Adrenal gland (tissue), 12 donors: ENCODE measurements around the gene MBLAC1. TPM values are rescaled to one million over a fixed set of nuclear protein-coding genes. Genes with fewer than 3 reads are reported as not detected.
A peak's percentile ranks its signal among the peaks of the same experiment; 100 is the strongest.

ENCODE experiments used
- DNase-seq, 7 donors: peaks; one replicate each; pipeline ENCODE4 v3.0.0-alpha.2; 2019 to 2020
- H3K27ac ChIP-seq, 5 donors: fragments of 200-600 bp; sonication (generic) in 4 of 5; 1 replicate in 3 of 5; 2 replicates in 2 of 5; pipeline versions ENCODE4 v1.5.1 to v1.8.0; 2016 to 2020; ENCODE audit warnings: mild to moderate bottlenecking in 1 of 5
- H3K27me3 ChIP-seq: fragments of 200-600 bp; 2 replicates; pipeline ENCODE4 v1.8.0; 2021
- H3K36me3 ChIP-seq, 2 donors: fragments of 200-600 bp; replicated peaks in 1 of 2; 1 replicate in 1 of 2; 2 replicates in 1 of 2; pipeline versions ENCODE4 v1.5.1 to v1.8.0; 2018 to 2022
- H3K4me1 ChIP-seq, 2 donors: fragments of 200-600 bp; replicated peaks in 1 of 2; 1 replicate in 1 of 2; 2 replicates in 1 of 2; pipeline versions ENCODE4 v1.5.1 to v1.8.0; 2018 to 2021
- H3K4me3 ChIP-seq, 4 donors: fragments of 200-600 bp; sonication (generic) in 3 of 4; one replicate each; pipeline ENCODE4 v1.5.1; 2016 to 2018
- H3K9me3 ChIP-seq, 3 donors: fragments of 200-600 bp; sonication (generic) in 1 of 3; replicated peaks in 1 of 3; 1 replicate in 2 of 3; 2 replicates in 1 of 3; pipeline versions ENCODE4 v1.5.1 to v1.8.0; 2016 to 2021
- POLR2A ChIP-seq, 2 donors: fragments of 450-650 bp; IDR thresholded peaks; one replicate each; pipeline ENCODE4 v1.6.1; 2017; ENCODE audit warnings: antibody characterized with exemption in 2 of 2, mild to moderate bottlenecking in 2 of 2, moderate library complexity in 1 of 2
- WGBS, 4 donors: extraction: QIAGEN DNeasy Blood & Tissue Kit in 2 of 4; methylation state at CpG; one replicate each; pipeline versions ENCODE4 v1.1.5 to v1.1.7; 2013 to 2017; 5-methylcytosine and 5-hydroxymethylcytosine counted together
- intact Hi-C, 2 donors: fragments of 100-400 bp; cut with DNase I; formaldehyde crosslinking; loops; one replicate each; pipeline versions ENCODE4 v1.14.1 to v1.15.0; 2022 to 2023
- polyA plus RNA-seq, 3 donors: library from polyadenylated mRNA; stranded (reverse); fragments of 200-250 nt in 2 of 3; fragments of 350-450 nt in 1 of 3; fragmentation: Illumina TruSeq in 1 of 3; extraction: RNeasy Lipid Tissue Mini Kit (QIAGEN cat#74804) in 1 of 3; gene quantifications; one replicate each; pipeline ENCODE4 v1.2.3, GENCODE V29; 2013 to 2014
- total RNA-seq, 9 donors: library from RNA; depleted of rRNA in 4 of 9; stranded (reverse); fragments of >200 nt in 4 of 9; fragments of 120-200 nt in 1 of 9; fragmentation: NEBNext Ultra II Directional in 1 of 9; extraction: Animal tissue kit (Norgen Biotek cat#: 25700) in 1 of 9; gene quantifications; one replicate each; pipeline versions ENCODE4 v1.1.0 to v1.2.4, GENCODE V29; 2013 to 2023
- TF ChIP-seq, protein P1 (sequence below), 6 experiments: fragments of 450-650 bp in 4 of 6; fragments of 200-600 bp in 2 of 6; sonication (generic) in 1 of 6; IDR thresholded peaks; 1 replicate in 5 of 6; 2 replicates in 1 of 6; pipeline versions ENCODE4 v1.5.1 to v1.8.0; 2016 to 2021; ENCODE audit warnings: antibody characterized with exemption in 6 of 6, mild to moderate bottlenecking in 2 of 6, moderate library complexity in 1 of 6
- donor health status: healthy with polysubstance abuse.
- donor health status: Bipolar disorder and iron deficiency.
- donor health status: DM: yes; HTN: yes; CAD: no.
- donor health status: DM: no; HTN: no; CAD: no.
- donor health status: DM: no; HTN: no; CAD: no.
- donor health status: DM: yes; HTN: yes; CAD: no.

The MBLAC1 gene
- total and polyA plus RNA-seq, 12 donors: 0.38 to 7.0 (median 3.4) TPM

GRCh38 chr7:100115026-100115425, 11.7 kb upstream of the MBLAC1 start:
- Histone ChIP-seq H3K36me3 (peaks cover 0 to 37% of the 10 kb centered on the region in 2 donors), H3K4me3 (no peak overlapping the region), H3K4me1 (peaks cover 7% of the 10 kb centered on the region in 2 donors), H3K9me3 (no peaks in the 10 kb centered on the region), H3K27me3 (no peaks in the 10 kb centered on the region), H3K27ac (no peak overlapping the region)
- TF ChIP-seq, protein P1, sequence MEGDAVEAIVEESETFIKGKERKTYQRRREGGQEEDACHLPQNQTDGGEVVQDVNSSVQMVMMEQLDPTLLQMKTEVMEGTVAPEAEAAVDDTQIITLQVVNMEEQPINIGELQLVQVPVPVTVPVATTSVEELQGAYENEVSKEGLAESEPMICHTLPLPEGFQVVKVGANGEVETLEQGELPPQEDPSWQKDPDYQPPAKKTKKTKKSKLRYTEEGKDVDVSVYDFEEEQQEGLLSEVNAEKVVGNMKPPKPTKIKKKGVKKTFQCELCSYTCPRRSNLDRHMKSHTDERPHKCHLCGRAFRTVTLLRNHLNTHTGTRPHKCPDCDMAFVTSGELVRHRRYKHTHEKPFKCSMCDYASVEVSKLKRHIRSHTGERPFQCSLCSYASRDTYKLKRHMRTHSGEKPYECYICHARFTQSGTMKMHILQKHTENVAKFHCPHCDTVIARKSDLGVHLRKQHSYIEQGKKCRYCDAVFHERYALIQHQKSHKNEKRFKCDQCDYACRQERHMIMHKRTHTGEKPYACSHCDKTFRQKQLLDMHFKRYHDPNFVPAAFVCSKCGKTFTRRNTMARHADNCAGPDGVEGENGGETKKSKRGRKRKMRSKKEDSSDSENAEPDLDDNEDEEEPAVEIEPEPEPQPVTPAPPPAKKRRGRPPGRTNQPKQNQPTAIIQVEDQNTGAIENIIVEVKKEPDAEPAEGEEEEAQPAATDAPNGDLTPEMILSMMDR (IDR thresholded peaks at IDR 0.05): no peak
- TF ChIP-seq POLR2A (IDR thresholded peaks at IDR 0.05): no peak
- no peak for DNase-seq
- WGBS, 4 donors: 90 to 96% (median 92%) methylated on average over 7 of the region's 7 CpGs
- intact Hi-C loops: no loop called here

DNA sequence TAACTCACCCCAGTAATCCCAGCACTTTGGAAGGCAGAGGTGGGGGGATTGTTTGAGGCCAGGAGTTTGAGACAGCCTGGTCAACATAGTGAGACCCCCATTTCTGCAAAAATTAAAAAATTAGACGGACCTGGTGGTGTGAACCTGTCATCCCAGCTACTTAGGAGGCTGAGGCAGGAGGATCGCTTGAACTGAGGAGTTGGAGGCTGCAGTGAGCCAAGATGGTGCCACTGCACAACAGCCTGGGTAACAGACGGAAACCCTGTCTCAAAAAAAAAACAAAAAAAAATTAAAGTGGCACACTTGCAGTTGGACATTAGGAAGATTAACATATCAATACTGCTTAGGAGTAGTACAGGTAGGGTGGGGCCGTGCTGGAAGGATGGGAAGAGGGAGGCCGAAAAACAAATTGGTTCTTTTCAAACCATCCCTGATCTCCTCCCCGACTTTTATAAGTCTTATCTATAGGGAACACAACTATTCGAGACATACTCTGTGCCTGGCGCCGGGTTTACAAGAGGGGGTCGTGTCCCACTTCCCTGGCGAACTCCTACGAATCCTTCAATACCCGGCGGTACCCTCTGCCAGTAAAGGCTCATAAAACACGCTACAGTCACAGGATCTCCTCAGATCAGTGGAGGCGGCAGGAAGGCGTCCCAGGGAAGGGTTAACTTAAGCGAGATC, 8.2 kb upstream of the MBLAC1 start:
- Histone ChIP-seq H3K27ac (peak overlapping the region in 1 of 5 donors; percentile 85), H3K36me3 (peaks cover 0 to 5% of the 10 kb centered on the region in 2 donors), H3K9me3 (no peaks in the 10 kb centered on the region), H3K4me3 (peak overlapping the region in 3 of 4 donors; percentile 57 to 89 (median 76)), H3K27me3 (no peaks in the 10 kb centered on the region), H3K4me1 (peaks cover 12 to 16% of the 10 kb centered on the region in 2 donors)
- no peak for TF ChIP-seq POLR2A (IDR thresholded peaks at IDR 0.05)
- TF ChIP-seq, protein P1 (IDR thresholded peaks at IDR 0.05): no peak
- 21 to 24% (median 22%) methylated on average over 14 to 18 of the region's 18 CpGs for WGBS, 4 donors
- no peak for DNase-seq
- intact Hi-C loops: no loop called here

DNA sequence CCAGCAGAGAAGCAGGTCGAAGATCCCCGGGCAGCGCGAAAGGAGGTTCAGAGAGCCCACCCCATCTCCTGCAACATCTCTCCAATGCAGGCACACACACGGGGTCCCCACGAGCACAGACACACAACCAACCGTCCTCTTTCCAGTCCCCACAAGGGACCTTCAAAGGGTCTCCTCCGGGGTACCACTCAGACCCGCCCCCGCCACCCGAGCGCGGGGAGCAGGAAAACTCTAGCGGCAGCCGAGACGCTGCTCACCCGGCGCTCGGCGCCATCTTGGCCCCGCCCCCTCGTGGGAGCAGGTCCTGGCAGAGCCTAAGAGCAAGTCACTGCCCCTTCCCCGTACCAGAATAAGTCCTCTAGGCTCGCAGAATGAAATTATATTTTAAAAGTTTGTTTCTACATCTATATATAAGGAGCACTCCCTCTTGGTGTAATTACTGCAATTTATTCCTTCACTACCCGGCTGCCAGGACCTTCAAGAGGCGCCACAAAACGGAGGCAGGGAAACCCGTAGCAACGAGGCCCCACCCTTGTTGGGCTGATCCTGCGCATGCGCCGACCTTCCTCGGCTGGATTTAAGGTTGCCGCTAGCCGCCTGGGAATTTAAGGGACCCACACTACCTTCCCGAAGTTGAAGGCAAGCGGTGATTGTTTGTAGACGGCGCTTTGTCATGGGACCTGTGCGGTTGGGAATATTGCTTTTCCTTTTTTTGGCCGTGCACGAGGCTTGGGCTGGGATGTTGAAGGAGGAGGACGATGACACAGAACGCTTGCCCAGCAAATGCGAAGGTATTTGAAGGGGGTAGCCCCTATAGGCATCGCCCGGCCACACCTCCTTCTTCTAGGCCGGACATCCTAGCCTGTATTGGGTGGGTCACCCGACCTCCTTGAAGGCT, 7.4 kb upstream of the MBLAC1 start, which contains the start of the genes CNPY4 and TAF6:
Gene CNPY4, plus strand, starts transcription at position 563 of the 898 bp plus-strand sequence. Its CDS starts 111 bp downstream, at position 674.
Gene TAF6, minus strand, starts transcription at position 287 of the 898 bp plus-strand sequence. CDS start 5,149 bp downstream, outside the sequence.
- 0 to 1% (median 0%) methylated on average over 15 to 49 of the region's 49 CpGs for WGBS, 4 donors
- TF ChIP-seq, protein P1 (IDR thresholded peaks at IDR 0.05): peak in 2 of 6 experiments; percentile 10 to 13
- TF ChIP-seq POLR2A (IDR thresholded peaks at IDR 0.05): peak; percentile 52 to 77
- intact Hi-C loops: no loop called here
- Histone ChIP-seq H3K9me3 (no peaks in the 10 kb centered on the region), H3K27ac (peak within 1 kb of the TSS; percentile 60 to 94 (median 73)), H3K36me3 (no peaks in the 10 kb centered on the region), H3K27me3 (no peaks in the 10 kb centered on the region), H3K4me1 (peaks cover 12 to 16% of the 10 kb centered on the region in 2 donors), H3K4me3 (peak within 1 kb of the TSS; percentile 50 to 89 (median 66))
- peak; percentile 95 to 98 (median 97) for DNase-seq
